Stomach smooth muscle (tissue), 2 donors: ENCODE data around the gene CARMIL3.

ENCODE experiments used
- H3K27ac ChIP-seq: one replicate; pipeline ENCODE4 v1.7.0; 2013; ENCODE audit warnings: mild to moderate bottlenecking, low read length, inconsistent platforms
- H3K27me3 ChIP-seq, 2 donors: one replicate each; pipeline ENCODE4 v1.7.0; 2013; ENCODE audit warnings: low read length in 2 of 2; ENCODE audit not compliant: insufficient read depth in 2 of 2, control insufficient read depth in 1 of 2
- H3K36me3 ChIP-seq, 2 donors: one replicate each; pipeline ENCODE4 v1.7.0; 2013; ENCODE audit warnings: low read length in 2 of 2; ENCODE audit not compliant: control insufficient read depth in 2 of 2, insufficient read depth in 2 of 2
- H3K4me1 ChIP-seq: one replicate; pipeline ENCODE4 v1.7.0; 2013; ENCODE audit warnings: low read length; ENCODE audit not compliant: control insufficient read depth, insufficient read depth
- H3K4me3 ChIP-seq, 2 donors: one replicate each; pipeline ENCODE4 v1.7.0; 2013; ENCODE audit warnings: low read length in 2 of 2
- H3K9ac ChIP-seq, 2 donors: one replicate each; pipeline ENCODE4 v1.7.0; 2013; ENCODE audit warnings: low read length in 2 of 2, mild to moderate bottlenecking in 1 of 2
- H3K9me3 ChIP-seq, 2 donors: one replicate each; pipeline ENCODE4 v1.7.0; 2013; ENCODE audit warnings: low read length in 2 of 2; ENCODE audit not compliant: control insufficient read depth in 2 of 2
- donor health status: healthy.
- donor health status: Pancreatic carcinoma.

The CARMIL3 gene

DNA sequence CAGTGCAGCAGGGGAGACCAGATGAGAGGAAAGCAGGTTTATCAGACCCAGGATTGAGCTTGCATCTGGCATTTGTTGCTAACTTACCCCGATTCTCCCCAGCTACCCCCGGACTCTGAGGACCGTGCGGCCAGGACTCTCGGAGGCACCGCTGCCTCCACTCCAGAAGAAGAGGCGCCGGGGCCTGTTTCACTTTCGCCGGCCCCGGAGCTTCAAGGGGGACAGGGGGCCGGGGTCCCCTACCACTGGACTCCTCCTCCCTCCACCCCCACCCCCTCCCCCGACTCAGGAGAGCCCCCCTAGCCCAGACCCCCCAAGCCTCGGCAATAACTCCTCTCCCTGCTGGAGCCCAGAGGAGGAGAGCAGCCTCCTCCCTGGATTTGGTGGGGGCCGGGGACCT is 13.0 kb downstream of the CARMIL3 start:
- no peaks in the 10 kb centered on the region for H3K4me1 ChIP-seq
- no peak overlapping the region for H3K9ac ChIP-seq
- H3K27ac ChIP-seq = no peak overlapping the region
- peaks cover 0 to 3% of the 10 kb centered on the region in 2 donors for H3K27me3 ChIP-seq
- H3K9me3 ChIP-seq = no peaks in the 10 kb centered on the region
- no peaks in the 10 kb centered on the region for H3K36me3 ChIP-seq
- H3K4me3 ChIP-seq = no peak overlapping the region

DNA sequence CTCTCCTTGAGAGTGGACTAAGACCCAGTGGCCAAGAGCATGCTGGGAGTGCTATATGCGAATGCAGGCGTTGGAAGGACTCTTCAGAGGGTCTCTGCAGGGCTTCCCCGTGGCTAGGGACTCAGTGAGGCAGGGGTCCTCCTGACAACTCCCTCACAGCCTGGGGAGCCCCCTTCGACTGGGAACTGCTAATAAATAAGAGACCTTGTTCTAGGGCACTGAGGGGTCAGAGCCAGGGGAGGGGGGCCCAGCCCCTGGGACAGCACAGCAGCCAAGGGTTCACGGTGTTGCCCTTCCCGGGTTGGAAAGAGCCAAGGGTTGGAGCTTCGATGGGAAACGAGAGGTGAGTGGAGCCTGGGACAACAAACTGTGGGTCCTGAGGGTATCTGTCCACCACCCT is 13.6 kb downstream of the CARMIL3 start:
- H3K27me3 ChIP-seq = no peaks in the 10 kb centered on the region
- H3K27ac ChIP-seq = no peak overlapping the region
- no peak overlapping the region for H3K9ac ChIP-seq
- no peaks in the 10 kb centered on the region for H3K9me3 ChIP-seq
- H3K4me1 ChIP-seq = no peaks in the 10 kb centered on the region
- H3K4me3 ChIP-seq = no peak overlapping the region
- no peaks in the 10 kb centered on the region for H3K36me3 ChIP-seq

DNA sequence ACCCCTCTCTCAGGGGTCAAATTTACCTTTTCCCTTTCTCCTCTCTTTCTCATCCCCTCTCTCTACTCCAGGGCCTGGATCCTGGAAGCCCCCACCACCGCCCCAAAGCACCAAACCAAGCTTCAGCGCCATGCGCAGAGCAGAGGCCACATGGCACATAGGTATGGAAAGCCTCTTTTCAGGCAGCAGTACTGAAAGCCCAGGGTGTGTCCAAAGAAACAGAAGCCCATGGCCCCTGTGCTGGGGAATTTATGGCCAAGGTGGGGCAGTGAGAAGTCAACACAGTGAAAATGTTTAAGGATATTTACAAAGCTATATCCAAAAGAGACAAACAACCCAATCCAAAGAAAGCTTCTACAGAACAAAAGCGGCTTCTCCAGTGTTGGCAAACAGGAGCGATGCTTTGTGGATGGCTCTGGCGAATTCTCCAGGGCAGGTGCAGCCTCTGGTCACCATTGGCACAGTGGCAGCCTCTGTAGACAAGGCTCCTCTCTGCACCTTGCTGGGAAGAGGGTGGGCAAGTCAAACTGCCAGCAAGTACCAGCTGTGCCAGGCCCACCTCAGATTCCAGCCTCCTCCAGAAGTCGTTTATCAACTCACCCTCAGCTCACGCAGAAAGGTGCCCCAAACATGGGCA is 14.8 kb downstream of the CARMIL3 start:
- no peaks in the 10 kb centered on the region for H3K27me3 ChIP-seq
- H3K36me3 ChIP-seq = no peaks in the 10 kb centered on the region
- no peaks in the 10 kb centered on the region for H3K9me3 ChIP-seq
- H3K4me3 ChIP-seq = no peak overlapping the region
- H3K27ac ChIP-seq = no peak overlapping the region
- H3K4me1 ChIP-seq = peaks cover 2% of the 10 kb centered on the region
- no peak overlapping the region for H3K9ac ChIP-seq

DNA sequence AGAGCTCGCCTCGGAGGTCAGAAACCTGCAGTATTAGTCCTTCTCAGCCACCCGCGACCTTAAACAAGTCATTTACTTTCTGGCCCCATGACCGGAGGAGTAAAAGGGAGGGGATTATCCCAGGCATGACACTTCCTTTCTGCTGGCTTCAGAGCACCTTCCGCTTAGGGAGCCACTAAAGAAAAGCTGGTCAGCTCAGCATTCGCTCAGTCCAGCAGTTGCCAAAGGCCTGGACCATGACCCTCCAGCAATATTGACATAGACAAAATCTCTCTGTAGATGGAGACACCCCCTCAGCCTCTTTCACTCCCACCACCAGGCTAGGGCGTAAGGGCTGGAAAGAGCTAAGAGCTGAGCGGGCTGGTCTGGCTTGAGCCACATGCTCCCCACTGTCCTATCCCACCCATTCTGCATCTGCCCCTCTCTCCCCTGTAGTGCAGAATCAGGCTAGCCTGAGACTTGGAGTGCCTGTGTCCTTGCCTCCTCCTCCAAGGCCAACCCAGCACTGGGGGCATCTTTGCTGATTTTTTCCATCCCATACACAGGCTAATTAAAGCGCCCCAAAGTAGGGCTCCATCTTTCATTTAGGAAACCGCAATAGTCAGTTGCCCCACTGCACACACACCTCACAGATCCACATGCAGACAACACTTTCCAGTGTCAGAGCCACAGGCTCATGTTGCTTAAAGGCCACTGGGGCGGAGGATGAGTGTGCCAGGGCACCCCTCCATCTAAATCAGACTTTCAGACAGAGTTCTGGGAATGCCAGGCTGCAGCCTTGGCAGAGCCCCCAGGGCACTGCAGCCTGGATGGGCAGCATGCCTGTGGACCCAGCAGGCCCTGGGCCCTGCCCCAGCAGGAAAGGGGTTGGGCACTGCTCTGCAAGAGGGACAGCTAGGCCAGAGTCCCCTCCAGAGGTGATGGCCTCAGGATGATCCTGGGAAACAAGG is 15.6 kb downstream of the CARMIL3 start:
- Histone ChIP-seq H3K9me3 (no peaks in the 10 kb centered on the region), H3K27me3 (no peaks in the 10 kb centered on the region), H3K4me3 (no peak overlapping the region), H3K36me3 (no peaks in the 10 kb centered on the region), H3K27ac (no peak overlapping the region), H3K4me1 (peaks cover 10% of the 10 kb centered on the region), H3K9ac (no peak overlapping the region)

DNA sequence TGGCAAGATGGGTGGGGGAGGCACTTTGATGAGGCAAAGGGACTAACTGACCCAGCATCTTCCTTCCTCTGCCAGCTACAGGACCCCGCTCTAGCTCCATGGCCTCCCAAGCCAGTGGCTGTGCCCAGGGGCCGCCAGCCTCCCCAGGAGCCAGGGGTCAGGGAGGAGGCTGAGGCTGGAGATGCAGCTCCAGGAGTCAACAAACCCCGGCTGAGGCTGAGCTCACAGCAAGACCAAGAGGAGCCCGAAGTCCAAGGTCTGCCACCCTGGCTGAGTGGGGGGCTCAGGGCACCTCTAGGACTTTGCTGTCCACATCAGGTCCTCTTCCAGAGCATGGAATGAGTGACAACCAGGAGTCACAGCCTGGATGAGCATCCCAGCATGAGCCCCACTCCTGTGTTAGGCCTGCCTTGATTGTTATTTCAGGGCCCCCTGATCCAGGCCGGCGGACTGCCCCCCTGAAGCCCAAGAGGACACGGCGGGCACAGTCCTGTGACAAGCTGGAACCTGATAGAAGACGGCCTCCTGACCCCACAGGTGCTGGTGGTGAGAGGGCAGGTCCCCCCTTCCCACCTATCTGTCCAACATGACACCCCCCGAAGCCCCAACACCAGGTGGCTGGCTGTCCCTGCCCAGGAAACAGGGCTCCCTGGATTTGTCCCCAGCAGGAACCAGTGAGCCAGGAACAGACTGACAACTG is 17.1 kb downstream of the CARMIL3 start:
- no peaks in the 10 kb centered on the region for H3K27me3 ChIP-seq
- H3K36me3 ChIP-seq = no peaks in the 10 kb centered on the region
- no peak overlapping the region for H3K27ac ChIP-seq
- peaks cover 16% of the 10 kb centered on the region for H3K4me1 ChIP-seq
- no peak overlapping the region for H3K4me3 ChIP-seq
- H3K9me3 ChIP-seq = no peaks in the 10 kb centered on the region
- H3K9ac ChIP-seq = no peak overlapping the region

DNA sequence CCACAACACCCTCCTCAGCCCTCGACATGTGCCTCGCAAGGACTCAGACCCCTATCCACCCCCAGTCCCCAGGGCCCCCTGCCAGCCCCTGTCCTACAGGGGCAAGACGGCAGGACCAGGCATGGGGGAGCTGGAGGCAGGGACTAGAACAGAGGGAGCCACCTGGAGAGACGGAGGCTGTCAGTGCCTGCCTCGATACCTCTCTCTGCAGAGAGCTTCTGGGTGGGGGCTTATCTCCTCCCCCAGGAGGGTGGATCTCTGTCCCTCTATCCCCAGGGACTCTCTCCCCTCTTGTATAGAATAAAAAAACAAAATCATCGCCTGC is 17.6 kb downstream of the CARMIL3 start:
- Histone ChIP-seq H3K27me3 (no peaks in the 10 kb centered on the region), H3K36me3 (no peaks in the 10 kb centered on the region), H3K4me3 (no peak overlapping the region), H3K9ac (no peak overlapping the region), H3K9me3 (no peaks in the 10 kb centered on the region), H3K4me1 (peaks cover 16% of the 10 kb centered on the region), H3K27ac (no peak overlapping the region)

DNA sequence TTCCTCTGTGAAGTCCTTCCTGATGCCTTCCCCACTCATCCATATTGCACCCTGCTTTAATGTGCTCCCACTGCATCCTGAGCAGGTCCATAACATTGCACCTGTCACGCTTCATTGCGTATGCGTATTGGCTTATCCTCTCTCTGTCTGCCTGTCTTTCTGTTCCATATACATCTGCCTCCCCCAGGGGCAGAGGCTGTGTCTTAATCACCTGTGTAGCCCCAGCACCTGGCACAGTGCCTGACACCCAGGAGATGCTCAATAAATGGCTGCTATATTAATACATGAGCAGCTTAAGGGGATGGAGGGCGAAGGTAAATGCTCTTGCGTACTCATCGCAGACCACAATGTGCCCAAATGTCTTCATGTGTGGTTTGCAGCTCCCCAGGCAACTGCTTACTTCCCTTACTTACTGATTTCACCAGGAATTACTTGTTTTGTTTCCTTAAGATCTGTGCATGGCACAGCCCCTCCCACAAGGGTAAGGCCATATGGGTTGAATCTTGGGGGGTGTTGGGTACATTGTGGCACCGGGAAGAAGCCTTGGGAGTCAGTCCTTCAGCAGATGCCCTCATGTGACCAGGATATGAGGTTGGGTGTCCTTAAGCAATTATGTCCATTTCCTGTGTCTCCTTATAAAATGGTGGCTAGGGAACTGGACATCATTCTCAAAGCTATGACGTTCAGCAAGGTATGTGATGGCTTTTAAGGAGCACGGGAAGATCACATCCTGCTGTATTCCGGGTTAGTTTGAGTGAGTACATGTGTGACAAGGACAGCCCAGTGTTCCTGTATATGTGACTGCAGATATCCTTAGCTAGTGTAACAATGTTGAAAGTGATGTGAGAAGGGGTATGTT is 18.7 kb downstream of the CARMIL3 start:
- Histone ChIP-seq H3K4me3 (no peak overlapping the region), H3K9ac (no peak overlapping the region)

DNA sequence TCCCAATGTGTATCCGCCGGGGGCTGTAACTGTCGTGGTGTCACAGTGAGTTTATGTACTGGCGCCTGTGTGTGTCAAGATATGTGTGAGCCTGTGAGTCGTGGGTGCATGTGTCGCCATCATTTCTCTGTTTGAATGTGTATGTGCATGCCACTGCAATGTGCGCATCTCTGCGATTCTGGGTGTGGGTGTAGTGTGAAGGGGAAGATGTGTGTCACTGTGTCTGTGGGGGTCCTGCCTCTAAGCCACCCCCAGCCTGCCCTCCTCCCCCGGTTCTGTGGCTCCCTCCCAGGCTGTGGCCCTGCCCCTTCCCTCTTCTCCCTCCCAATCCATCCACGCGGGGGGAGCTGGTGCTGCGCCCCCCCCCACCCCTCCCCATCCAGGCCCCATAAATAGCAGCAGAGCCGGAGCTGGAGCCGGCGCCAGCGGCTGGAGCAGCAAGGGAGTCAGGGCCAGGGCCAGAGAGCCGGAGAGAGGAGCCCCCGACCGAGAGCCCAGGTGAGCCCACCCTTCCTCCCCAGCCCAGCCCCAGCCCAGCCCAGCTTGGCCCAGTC is 19.4 kb downstream of the CARMIL3 start, which contains the start of gene CPNE6:
TSS of gene CPNE6 (plus strand) at position 419 of the 554 bp plus-strand sequence. CDS start 1,375 bp downstream, outside the sequence.
- H3K27me3 ChIP-seq = peaks cover 0 to 2% of the 10 kb centered on the region in 2 donors
- no peaks in the 10 kb centered on the region for H3K9me3 ChIP-seq
- no peak within 1 kb of the TSS for H3K27ac ChIP-seq
- no peaks in the 10 kb centered on the region for H3K36me3 ChIP-seq
- peaks cover 16% of the 10 kb centered on the region for H3K4me1 ChIP-seq
- no peak within 1 kb of the TSS for H3K9ac ChIP-seq
- H3K4me3 ChIP-seq = peak within 1 kb of the TSS in 1 of 2 donors; percentile 47

More for the DNA sequence above, 18.7 kb downstream of the CARMIL3 start:
- no peaks in the 10 kb centered on the region for H3K9me3 ChIP-seq
- H3K27ac ChIP-seq = no peak overlapping the region
- peaks cover 0 to 2% of the 10 kb centered on the region in 2 donors for H3K27me3 ChIP-seq
- H3K4me1 ChIP-seq = peaks cover 16% of the 10 kb centered on the region
- no peaks in the 10 kb centered on the region for H3K36me3 ChIP-seq

DNA sequence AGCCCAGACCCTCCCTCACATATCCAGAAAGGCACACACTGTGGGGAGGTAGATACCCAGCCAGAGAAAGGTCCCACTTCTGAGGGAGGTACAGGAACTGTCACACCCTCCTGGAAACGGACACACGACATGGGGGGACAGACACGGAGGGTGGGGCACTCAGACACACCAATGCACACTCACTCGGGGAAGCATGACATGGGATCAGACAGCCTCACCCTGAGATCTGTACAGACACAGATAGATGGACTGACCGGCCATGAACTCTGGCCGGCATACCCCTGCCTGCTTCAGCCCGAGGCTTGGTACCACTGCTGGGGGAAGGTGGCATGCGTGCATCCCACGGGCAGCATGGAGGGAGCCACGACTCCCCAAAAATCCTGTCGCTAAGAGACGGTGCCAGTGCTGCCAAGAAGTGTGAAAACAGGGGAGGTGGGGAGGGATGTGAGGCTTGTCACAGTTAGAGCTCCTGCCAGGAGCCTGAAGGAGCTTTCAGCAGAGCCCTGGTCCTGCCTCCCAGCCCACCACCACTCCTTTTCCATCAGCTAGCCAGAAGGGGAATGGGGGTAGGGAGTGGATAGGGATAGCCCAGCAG is 20.1 kb downstream of the CARMIL3 start:
- H3K9me3 ChIP-seq = no peaks in the 10 kb centered on the region
- no peak overlapping the region for H3K9ac ChIP-seq
- no peak overlapping the region for H3K27ac ChIP-seq
- no peaks in the 10 kb centered on the region for H3K36me3 ChIP-seq
- H3K4me3 ChIP-seq = peak overlapping the region in 1 of 2 donors; percentile 47
- H3K27me3 ChIP-seq = peaks cover 0 to 2% of the 10 kb centered on the region in 2 donors
- peaks cover 16% of the 10 kb centered on the region for H3K4me1 ChIP-seq
